22Rv1 (cell line): ENCODE results near the gene RFC2.
A peak's percentile ranks its signal among the peaks of the same experiment; 100 is the strongest.
"Not testable (repeated sequence)": the region's sequence is repeated elsewhere in the genome, so short reads cannot be mapped to it uniquely, and the experiment has no call there.

Experiments
- H3K27ac ChIP-seq: fragments of 450-650 bp; 2 replicates; pipeline ENCODE4 v1.5.1; 2017
- ZFX ChIP-seq: fragments of 450-650 bp; IDR thresholded peaks from 2 replicates; pipeline ENCODE4 v1.6.1; 2017; ENCODE audit warnings: antibody characterized with exemption, borderline replicate concordance
- TF ChIP-seq, protein P1 (sequence below): fragments of 450-650 bp; IDR thresholded peaks from 2 replicates; pipeline ENCODE4 v1.5.1; 2017; ENCODE audit warnings: mild to moderate bottlenecking

The RFC2 gene

DNA sequence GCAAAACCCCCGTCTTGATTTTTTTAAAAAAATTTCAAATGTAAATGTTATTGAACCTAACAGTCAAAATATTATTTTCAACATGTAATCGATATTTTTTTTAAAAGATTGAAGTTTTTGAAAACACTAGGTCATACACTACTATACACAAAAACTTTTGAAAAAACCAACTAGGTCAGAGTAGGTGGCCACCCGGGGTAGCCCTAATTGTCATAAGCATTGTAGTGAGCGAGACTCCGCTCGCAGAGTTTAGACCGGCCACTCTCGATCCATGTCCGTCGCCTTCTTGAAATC is 417 bp downstream of the RFC2 start:
- H3K27ac ChIP-seq = peak overlapping the region; percentile 92

DNA sequence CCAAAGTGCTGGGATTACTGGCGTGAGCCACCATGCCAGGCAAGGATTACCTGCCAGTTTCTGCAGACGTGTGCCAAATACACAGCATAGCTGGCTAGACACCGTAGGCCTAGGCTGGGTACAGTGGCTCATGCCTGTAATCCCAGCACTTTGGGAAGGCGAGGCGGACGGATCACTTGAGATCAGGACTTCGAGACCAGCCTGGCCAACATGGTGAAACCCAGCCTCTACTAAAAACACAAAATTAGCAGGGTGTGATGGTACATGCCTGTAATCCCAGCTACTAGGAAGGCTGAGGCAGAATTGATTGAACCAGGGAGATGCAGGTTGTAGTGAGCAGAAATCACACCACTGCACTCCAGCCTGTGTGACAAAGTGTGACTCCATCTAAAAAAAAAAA is 868 bp downstream of the RFC2 start:
- no peak for TF ChIP-seq ZFX
- TF ChIP-seq, protein P1, sequence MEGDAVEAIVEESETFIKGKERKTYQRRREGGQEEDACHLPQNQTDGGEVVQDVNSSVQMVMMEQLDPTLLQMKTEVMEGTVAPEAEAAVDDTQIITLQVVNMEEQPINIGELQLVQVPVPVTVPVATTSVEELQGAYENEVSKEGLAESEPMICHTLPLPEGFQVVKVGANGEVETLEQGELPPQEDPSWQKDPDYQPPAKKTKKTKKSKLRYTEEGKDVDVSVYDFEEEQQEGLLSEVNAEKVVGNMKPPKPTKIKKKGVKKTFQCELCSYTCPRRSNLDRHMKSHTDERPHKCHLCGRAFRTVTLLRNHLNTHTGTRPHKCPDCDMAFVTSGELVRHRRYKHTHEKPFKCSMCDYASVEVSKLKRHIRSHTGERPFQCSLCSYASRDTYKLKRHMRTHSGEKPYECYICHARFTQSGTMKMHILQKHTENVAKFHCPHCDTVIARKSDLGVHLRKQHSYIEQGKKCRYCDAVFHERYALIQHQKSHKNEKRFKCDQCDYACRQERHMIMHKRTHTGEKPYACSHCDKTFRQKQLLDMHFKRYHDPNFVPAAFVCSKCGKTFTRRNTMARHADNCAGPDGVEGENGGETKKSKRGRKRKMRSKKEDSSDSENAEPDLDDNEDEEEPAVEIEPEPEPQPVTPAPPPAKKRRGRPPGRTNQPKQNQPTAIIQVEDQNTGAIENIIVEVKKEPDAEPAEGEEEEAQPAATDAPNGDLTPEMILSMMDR = no peak
- peak overlapping the region; percentile 92 for H3K27ac ChIP-seq

More for the DNA sequence above, 417 bp downstream of the RFC2 start:
- TF ChIP-seq, protein P1 = no peak
- TF ChIP-seq ZFX = no peak

DNA sequence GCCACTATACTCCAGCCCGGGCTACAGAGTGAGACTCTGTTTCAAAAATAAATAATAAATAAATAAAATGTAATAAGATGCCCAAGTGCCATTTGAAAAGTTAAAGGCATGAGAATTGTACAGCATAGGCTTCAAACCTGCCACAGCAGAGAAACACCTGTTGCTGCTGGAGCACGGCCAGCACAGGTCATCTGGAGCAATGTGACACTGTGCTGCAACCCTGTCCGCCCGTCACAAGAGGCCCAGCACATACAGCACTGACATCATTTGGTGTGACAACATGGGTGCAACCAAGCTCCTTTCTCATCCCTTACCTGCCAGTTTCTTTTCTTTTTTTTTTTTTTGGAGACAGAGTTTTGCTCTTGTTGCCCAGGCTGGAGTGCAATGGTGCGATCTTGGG is 1.3 kb downstream of the RFC2 start:
- peak overlapping the region; percentile 92 for H3K27ac ChIP-seq
- no peak for TF ChIP-seq ZFX
- TF ChIP-seq, protein P1 = no peak

DNA sequence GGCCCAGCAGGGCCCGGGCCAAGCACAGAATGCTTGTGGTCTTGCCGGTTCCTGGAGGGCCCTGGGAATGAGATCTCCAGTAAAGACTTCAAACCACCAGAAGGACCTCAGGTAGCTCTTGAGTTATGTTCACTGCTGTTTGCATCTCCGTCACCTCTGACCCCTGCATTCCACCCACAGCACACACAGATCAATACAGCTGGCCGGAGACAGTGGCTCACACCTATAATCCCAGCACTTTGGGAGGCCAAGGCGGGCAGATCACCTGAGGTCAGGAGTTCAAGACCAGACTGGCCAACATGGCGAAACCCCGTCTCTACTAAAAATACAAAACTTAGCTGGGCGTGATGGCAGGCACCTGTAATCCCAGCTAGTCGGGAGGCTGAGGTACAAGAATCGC is 5.1 kb downstream of the RFC2 start:
- not testable (repeated sequence) for H3K27ac ChIP-seq

DNA sequence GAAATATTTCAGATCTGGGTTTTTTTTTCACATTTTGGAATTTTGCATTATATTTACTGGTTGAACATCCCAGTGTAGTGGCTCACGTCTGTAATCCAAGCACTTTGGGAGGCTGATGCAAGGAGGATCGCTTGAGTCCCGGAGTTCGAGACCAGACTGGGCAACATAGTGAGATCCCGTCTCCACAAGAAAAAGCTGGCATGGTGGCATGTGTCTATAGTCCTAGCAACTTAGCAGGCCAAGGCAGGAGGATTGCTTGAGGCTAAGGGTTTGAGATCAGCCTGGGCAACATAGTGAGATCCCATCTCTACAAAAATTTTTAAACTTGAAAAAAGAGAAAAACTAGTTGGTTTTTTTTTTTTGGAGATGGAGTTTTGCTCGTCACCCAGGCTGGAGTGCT is 6.0 kb downstream of the RFC2 start:
- H3K27ac ChIP-seq = no peak overlapping the region

DNA sequence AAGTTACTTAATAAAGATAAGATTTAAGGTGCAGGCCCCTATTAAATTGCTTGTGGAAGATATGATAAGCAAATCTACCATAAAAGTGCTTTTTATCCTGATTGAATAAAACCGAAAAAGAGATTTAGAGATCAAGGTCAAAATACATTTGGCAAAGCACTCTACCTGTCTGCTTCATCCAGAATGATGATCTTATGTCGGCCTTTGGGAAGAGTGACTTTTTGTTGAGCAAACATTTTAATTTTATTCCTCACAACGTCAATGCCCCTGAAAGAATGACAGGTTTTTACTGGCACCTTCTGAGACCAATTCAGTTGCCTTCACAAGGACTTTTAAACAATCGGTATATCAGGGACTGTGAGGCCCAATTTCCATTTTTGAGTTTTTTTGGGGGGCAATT is 7.7 kb downstream of the RFC2 start:
- no peak overlapping the region for H3K27ac ChIP-seq

More for the DNA sequence above, 6.0 kb downstream of the RFC2 start:
- TF ChIP-seq ZFX = no peak
- TF ChIP-seq, protein P1 = no peak

DNA sequence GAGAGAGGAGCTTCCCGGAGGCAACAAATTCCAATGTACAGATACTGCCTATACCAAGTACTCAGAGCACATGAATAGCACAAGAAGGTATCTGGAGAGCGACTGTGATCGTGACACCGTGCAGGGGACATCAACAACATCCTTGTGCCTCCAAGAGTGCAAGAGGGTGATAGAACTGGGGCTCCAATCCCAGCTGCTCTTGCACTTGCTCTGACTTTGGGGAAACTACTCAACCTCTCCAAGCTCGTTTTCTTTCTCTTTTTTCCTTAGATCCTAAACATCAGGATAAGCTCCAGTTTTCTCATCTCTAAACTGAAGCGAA is 12.1 kb downstream of the RFC2 start:
- TF ChIP-seq ZFX = no peak
- TF ChIP-seq, protein P1 = no peak
- H3K27ac ChIP-seq = no peak overlapping the region

More for the DNA sequence above, 7.7 kb downstream of the RFC2 start:
- TF ChIP-seq, protein P1 = no peak
- TF ChIP-seq ZFX = no peak

DNA sequence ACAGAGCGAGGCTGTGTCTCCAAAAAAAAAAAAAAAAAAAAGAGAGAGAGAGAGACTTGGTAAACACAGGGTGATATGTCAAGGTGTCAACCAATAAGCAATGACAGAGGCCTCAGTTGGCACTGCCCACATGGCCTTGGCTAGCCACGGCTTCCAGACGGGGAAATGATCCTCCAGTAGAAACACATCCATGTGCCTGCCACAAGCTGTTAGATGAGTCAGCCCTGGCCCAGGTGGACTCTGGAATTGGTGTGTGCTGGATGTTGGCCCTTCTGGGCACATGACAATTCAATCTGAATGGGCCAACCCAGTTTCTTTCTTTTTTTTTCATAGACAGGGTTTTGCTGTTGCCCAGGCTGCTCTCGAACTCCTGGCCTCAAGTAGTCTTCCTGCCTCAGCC is 13.7 kb downstream of the RFC2 start:
- TF ChIP-seq ZFX = no peak
- TF ChIP-seq, protein P1 = no peak
- H3K27ac ChIP-seq = no peak overlapping the region
